NCI-H1930 (cell line): ENCODE measurements around the gene NCKIPSD.

Experiments
- DNase-seq, 2 experiments: peaks; one replicate each; lab custom pipeline; 2025; lab: John Stamatoyannopoulos, UW

Gene NCKIPSD

GRCh38 chr3:48678566-48679380, 6.9 kb downstream of the NCKIPSD start:
- no peak for DNase-seq

GRCh38 chr3:48678056-48678455, 7.7 kb downstream of the NCKIPSD start:
- DNase-seq = no peak

- DNase-seq = no peak
Measured at GRCh38 chr3:48674505-48674904, 11.2 kb downstream of the NCKIPSD start.

- DNase-seq = no peak
Measured at GRCh38 chr3:48672522-48672921, 13.2 kb downstream of the NCKIPSD start.

- DNase-seq = no peak
Measured at GRCh38 chr3:48664929-48665328, 20.8 kb downstream of the NCKIPSD start.

- no peak for DNase-seq
Measured at GRCh38 chr3:48664313-48664644, 21.4 kb downstream of the NCKIPSD start.

GRCh38 chr3:48663489-48664312, 22.0 kb downstream of the NCKIPSD start:
- DNase-seq = peak; percentile 88 to 92

GRCh38 chr3:48662753-48663488, 22.8 kb downstream of the NCKIPSD start, which contains the start of gene CELSR3:
Gene CELSR3 (minus strand): TSS chr3:48662886. CDS start chr3:48662634, 252 bp downstream.
- DNase-seq = peak; percentile 61 to 79

GRCh38 chr3:48662145-48662752, 23.5 kb downstream of the NCKIPSD start:
- no peak for DNase-seq

- no peak for DNase-seq
Measured at GRCh38 chr3:48661501-48662144, 24.1 kb downstream of the NCKIPSD start.

- DNase-seq = no peak
Measured at GRCh38 chr3:48660800-48661400, 24.8 kb downstream of the NCKIPSD start.

GRCh38 chr3:48656841-48657281, 28.9 kb downstream of the NCKIPSD start:
- no peak for DNase-seq

- DNase-seq = no peak
Measured at GRCh38 chr3:48656061-48656840, 29.5 kb downstream of the NCKIPSD start.

GRCh38 chr3:48655606-48656005, 30.1 kb downstream of the NCKIPSD start:
- no peak for DNase-seq

GRCh38 chr3:48655063-48655462, 30.7 kb downstream of the NCKIPSD start:
- DNase-seq = no peak

GRCh38 chr3:48652923-48653715, 32.6 kb downstream of the NCKIPSD start:
- DNase-seq = no peak

- DNase-seq = no peak
Measured at GRCh38 chr3:48651771-48652170, 33.9 kb downstream of the NCKIPSD start.

GRCh38 chr3:48650723-48651122, 35.0 kb downstream of the NCKIPSD start:
- no peak for DNase-seq

- DNase-seq = no peak
Measured at GRCh38 chr3:48648188-48648850, 37.4 kb downstream of the NCKIPSD start.
